Spleen (tissue), 7 donors: Measurements from ENCODE around the gene ANKFN1.
"Not testable (repeated sequence)": the region's sequence is repeated elsewhere in the genome, so short reads cannot be mapped to it uniquely, and the experiment has no call there.

ENCODE experiments used
- POLR2A ChIP-seq, 3 donors: fragments of 450-650 bp; IDR thresholded peaks; one replicate each; pipeline ENCODE4 v1.5.1; 2017; ENCODE audit warnings: antibody characterized with exemption in 3 of 3, mild to moderate bottlenecking in 1 of 3
- POLR2AphosphoS5 ChIP-seq, 3 donors: sonication (generic); formaldehyde crosslinking; IDR thresholded peaks; one replicate each; pipeline ENCODE4 v1.5.1; 2017; ENCODE audit warnings: antibody characterized with exemption in 3 of 3
- TF ChIP-seq, protein P1 (sequence below), 11 experiments: fragments of 200-600 bp in 7 of 11; fragments of 450-650 bp in 4 of 11; sonication (generic) in 4 of 11; IDR thresholded peaks in 8 of 11; conservative IDR thresholded peaks in 3 of 11; 1 replicate in 7 of 11; 2 replicates in 4 of 11; pipeline versions ENCODE4 v1.4.0 to v1.8.0; 2016 to 2021; ENCODE audit warnings: antibody characterized with exemption in 11 of 11, inconsistent platforms in 4 of 11, mild to moderate bottlenecking in 1 of 11
- donor health status: DM: no; HTN: no; CAD: no; lungs with moderate emphysema.
- donor health status: DM: no; HTN: no; CAD: no.
- donor health status: DM: no; HTN: no; CAD: no.

DNA sequence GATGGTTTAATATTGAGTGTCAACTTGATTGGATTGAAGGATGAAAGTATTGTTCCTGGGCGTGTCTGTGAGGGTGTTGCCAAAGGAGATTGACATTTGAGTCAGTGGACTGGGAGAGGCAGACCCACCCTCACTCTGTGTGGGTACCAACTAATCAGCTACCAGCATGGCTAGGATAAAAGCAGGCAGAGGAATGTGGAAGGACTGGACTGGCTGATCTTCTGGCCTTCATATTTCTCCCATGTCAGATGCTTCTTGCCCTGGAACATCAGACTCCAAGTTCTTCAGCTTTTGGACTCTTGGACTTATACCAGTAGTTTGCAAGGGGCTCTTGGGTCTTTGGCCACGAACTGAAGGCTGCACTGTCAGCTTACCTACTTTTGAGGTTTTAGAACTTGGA is 259.1 kb downstream of the ANKFN1 start:
- TF ChIP-seq, protein P1, sequence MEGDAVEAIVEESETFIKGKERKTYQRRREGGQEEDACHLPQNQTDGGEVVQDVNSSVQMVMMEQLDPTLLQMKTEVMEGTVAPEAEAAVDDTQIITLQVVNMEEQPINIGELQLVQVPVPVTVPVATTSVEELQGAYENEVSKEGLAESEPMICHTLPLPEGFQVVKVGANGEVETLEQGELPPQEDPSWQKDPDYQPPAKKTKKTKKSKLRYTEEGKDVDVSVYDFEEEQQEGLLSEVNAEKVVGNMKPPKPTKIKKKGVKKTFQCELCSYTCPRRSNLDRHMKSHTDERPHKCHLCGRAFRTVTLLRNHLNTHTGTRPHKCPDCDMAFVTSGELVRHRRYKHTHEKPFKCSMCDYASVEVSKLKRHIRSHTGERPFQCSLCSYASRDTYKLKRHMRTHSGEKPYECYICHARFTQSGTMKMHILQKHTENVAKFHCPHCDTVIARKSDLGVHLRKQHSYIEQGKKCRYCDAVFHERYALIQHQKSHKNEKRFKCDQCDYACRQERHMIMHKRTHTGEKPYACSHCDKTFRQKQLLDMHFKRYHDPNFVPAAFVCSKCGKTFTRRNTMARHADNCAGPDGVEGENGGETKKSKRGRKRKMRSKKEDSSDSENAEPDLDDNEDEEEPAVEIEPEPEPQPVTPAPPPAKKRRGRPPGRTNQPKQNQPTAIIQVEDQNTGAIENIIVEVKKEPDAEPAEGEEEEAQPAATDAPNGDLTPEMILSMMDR (IDR thresholded peaks at IDR 0.05 in 8 of 11, conservative IDR thresholded peaks at IDR 0.05 in 3 of 11) = not testable (repeated sequence)
- not testable (repeated sequence) for TF ChIP-seq POLR2AphosphoS5, POLR2A (IDR thresholded peaks at IDR 0.05)
